ENCODE results near the gene FMN1.

FMN1 gene

DNA sequence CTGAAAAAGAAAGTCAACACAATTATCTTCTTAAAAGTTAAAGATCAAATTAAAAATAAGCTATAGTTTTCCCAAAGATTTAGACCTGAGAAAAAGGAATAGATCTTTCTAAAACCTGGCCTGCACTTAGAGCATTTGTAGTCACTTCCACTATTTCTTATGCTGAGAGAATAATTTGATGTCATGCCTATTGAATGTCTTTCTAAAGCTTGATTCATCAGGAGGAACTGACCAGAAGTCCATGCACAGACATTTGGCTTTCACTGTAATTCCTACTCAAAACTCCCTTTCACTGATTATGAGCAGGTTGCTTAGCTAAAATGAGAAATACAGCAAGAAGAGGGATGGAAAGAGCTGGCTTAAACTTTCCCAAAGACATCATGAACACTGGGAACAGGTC lies 472.4 kb downstream of the FMN1 start:
- H3K27me3 ChIP-seq (ENCODE audit: control insufficient read depth in 1 of 2, insufficient read depth in 2 of 2, low read length in 2 of 2): peaks cover 31 to 38% of the 10 kb centered on the region in 2 donors
- no peak overlapping the region for H3K4me3 ChIP-seq (ENCODE audit: low read depth in 1 of 2, low read length in 2 of 2)
- H3K27ac ChIP-seq (ENCODE audit: low read depth, low read length): no peak overlapping the region
- H3K9ac ChIP-seq (ENCODE audit: low read depth in 1 of 2, low read length in 2 of 2): no peak overlapping the region
- no peaks in the 10 kb centered on the region for H3K9me3 ChIP-seq (ENCODE audit: control insufficient read depth in 1 of 2, low read length in 2 of 2)
- no peaks in the 10 kb centered on the region for H3K36me3 ChIP-seq (ENCODE audit: control insufficient read depth in 1 of 2, insufficient read depth in 2 of 2, low read length in 2 of 2)
- H3K4me1 ChIP-seq (ENCODE audit: control insufficient read depth in 1 of 2, insufficient read depth in 2 of 2, low read length in 2 of 2): peaks cover 3 to 14% of the 10 kb centered on the region in 2 donors

DNA sequence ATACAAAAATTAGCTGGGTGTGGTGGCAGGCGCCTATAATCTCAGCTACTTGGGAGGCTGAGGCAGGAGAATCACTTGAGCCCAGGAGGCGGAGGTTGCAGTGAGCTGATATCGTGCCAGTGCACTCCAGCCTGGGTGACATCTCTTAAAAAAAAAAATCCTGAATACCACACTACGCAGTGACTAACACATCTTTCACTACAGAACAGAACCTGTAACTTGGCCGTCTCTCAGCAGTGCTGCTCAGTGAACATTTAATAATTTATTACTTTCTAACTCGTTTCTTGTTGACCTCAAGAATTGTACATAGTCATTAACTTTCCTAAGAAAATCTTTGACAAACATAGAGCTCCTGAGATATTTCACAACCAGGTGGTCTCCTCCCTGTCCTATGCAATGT lies 472.9 kb downstream of the FMN1 start:
- Histone ChIP-seq H3K9ac (ENCODE audit: low read depth in 1 of 2, low read length in 2 of 2) (no peak overlapping the region), H3K27ac (ENCODE audit: low read depth, low read length) (no peak overlapping the region), H3K4me3 (ENCODE audit: low read depth in 1 of 2, low read length in 2 of 2) (no peak overlapping the region), H3K9me3 (ENCODE audit: control insufficient read depth in 1 of 2, low read length in 2 of 2) (no peaks in the 10 kb centered on the region), H3K4me1 (ENCODE audit: control insufficient read depth in 1 of 2, insufficient read depth in 2 of 2, low read length in 2 of 2) (peaks cover 3 to 14% of the 10 kb centered on the region in 2 donors), H3K36me3 (ENCODE audit: control insufficient read depth in 1 of 2, insufficient read depth in 2 of 2, low read length in 2 of 2) (no peaks in the 10 kb centered on the region), H3K27me3 (ENCODE audit: control insufficient read depth in 1 of 2, insufficient read depth in 2 of 2, low read length in 2 of 2) (peaks cover 36 to 43% of the 10 kb centered on the region in 2 donors)

DNA sequence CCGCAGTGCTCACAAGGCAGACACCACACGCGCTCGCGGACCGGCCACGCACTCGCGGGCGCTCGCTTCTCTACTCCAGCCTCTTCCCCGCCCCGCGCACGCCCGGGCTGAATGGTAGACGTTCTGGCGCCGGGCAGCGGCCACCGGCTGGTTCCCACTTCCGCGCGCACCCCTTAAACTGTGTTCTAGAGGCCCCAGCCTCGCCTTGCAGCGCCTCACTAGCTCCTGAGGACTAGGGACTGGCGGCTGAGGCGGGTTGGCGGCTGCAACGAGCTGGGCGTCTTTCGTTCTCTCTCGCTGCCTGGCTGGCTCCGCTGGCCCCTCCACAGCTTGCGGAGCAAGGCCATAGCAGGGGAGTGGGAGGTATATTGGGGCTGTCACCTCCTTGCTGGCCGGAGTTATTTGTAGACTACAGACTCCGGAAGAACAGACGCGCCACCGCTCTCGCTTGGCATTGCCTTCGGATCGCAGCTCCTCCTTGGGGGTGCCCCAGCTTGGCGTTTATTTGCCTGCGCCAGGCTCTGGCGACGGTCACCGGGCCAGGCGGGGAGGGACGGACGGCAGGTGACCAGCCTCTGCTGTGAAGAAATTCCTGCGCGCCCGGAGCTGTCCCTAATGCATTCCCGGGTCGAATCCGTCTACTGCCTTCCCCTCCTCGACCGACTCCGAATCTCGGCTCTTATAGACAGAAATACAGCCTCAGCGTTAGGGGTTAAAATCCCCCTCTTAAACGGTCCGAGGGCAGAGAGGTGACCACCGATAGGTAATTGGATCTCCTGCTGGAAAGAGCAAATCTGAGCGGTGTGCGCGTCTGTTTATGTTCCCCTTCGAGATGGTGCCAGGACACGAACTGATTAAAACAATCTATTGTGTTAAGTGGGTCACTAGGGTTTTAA lies 475.4 kb downstream of the FMN1 start:
- Histone ChIP-seq H3K4me3 (ENCODE audit: low read depth in 1 of 2, low read length in 2 of 2) (peak overlapping the region; percentile 63), H3K4me1 (ENCODE audit: control insufficient read depth in 1 of 2, insufficient read depth in 2 of 2, low read length in 2 of 2) (peaks cover 3 to 14% of the 10 kb centered on the region in 2 donors), H3K36me3 (ENCODE audit: control insufficient read depth in 1 of 2, insufficient read depth in 2 of 2, low read length in 2 of 2) (no peaks in the 10 kb centered on the region), H3K27me3 (ENCODE audit: control insufficient read depth in 1 of 2, insufficient read depth in 2 of 2, low read length in 2 of 2) (peaks cover 60 to 62% of the 10 kb centered on the region in 2 donors), H3K9me3 (ENCODE audit: control insufficient read depth in 1 of 2, low read length in 2 of 2) (no peaks in the 10 kb centered on the region), H3K9ac (ENCODE audit: low read depth in 1 of 2, low read length in 2 of 2) (peak overlapping the region in 1 of 2 donors; percentile 26), H3K27ac (ENCODE audit: low read depth, low read length) (no peak overlapping the region)

DNA sequence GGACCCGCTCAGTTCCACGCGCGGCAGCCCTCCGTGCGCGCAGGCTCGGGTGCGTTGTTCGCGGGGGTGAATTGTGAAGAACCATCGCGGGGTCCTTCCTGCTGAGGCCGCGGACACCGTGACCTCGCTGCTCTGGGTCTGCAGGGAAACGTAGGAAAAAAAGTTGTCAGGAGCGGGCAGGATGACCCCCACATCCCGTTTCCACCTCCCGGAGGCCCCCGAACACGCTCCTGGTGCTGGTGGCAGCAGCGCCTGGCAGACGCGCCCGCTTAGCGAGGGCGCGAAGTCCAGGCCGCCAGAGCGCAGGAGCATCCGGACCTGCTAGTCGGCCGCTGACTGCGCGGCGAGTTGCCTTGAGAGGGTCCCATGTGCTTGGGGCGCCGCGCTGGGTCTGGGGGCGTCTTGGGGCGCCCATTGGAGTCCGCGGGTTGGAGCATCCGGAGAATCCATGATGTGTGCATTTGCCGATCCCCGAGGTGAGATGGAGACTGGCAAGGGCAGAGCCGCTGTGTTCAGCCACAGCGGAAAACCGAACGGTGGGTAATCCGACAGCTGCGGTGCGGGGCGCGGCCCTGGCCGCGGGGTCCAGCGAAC lies 476.2 kb downstream of the FMN1 start:
- Histone ChIP-seq H3K36me3 (ENCODE audit: control insufficient read depth in 1 of 2, insufficient read depth in 2 of 2, low read length in 2 of 2) (no peaks in the 10 kb centered on the region), H3K27ac (ENCODE audit: low read depth, low read length) (no peak overlapping the region), H3K27me3 (ENCODE audit: control insufficient read depth in 1 of 2, insufficient read depth in 2 of 2, low read length in 2 of 2) (peaks cover 66 to 68% of the 10 kb centered on the region in 2 donors), H3K9ac (ENCODE audit: low read depth in 1 of 2, low read length in 2 of 2) (peak overlapping the region in 1 of 2 donors; percentile 26), H3K4me3 (ENCODE audit: low read depth in 1 of 2, low read length in 2 of 2) (peak overlapping the region; percentile 63), H3K4me1 (ENCODE audit: control insufficient read depth in 1 of 2, insufficient read depth in 2 of 2, low read length in 2 of 2) (peaks cover 3 to 14% of the 10 kb centered on the region in 2 donors), H3K9me3 (ENCODE audit: control insufficient read depth in 1 of 2, low read length in 2 of 2) (no peaks in the 10 kb centered on the region)

DNA sequence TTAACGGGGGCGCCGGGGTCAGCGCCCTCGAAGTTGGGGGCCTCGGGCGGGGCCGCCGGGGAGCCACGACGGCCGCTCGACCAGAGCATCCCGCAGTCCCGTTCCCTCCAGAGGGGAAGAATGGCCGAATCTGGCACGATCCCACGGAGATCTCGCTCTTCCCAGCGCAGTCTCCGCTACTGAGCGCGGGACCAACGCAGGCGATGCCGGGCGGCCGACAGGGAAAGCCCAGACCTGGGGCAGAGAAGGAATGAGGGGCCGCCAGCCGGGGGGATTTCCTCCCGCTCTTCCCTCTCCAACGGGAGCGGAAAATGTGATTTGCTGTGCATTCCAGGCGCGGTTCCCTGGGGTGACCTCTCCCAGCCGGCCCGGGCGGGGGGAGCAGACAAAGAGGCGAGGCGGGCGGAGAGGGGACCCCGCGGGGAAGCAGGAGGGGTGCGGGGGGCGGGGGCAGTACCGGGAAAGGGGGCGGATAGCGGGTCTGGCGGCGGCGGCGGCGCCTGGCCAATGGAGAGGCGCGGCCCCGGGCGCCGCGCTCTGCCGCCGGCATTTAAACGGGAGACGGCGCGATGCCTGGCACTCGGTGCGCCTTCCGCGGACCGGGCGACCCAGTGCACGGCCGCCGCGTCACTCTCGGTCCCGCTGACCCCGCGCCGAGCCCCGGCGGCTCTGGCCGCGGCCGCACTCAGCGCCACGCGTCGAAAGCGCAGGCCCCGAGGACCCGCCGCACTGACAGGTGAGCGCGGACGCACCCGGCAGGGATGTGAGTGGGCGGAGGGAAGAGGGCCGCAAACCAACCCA lies 476.9 kb downstream of the FMN1 start, which contains the start of gene GREM1:
GREM1 (plus strand) TSS at position 579 of the 801 bp plus-strand sequence. CDS start 12,687 bp downstream, outside the sequence.
- H3K9me3 ChIP-seq (ENCODE audit: control insufficient read depth in 1 of 2, low read length in 2 of 2): no peaks in the 10 kb centered on the region
- H3K4me3 ChIP-seq (ENCODE audit: low read depth in 1 of 2, low read length in 2 of 2): peak within 1 kb of the TSS; percentile 63
- peaks cover 68 to 69% of the 10 kb centered on the region in 2 donors for H3K27me3 ChIP-seq (ENCODE audit: control insufficient read depth in 1 of 2, insufficient read depth in 2 of 2, low read length in 2 of 2)
- no peak within 1 kb of the TSS for H3K27ac ChIP-seq (ENCODE audit: low read depth, low read length)
- no peaks in the 10 kb centered on the region for H3K36me3 ChIP-seq (ENCODE audit: control insufficient read depth in 1 of 2, insufficient read depth in 2 of 2, low read length in 2 of 2)
- H3K4me1 ChIP-seq (ENCODE audit: control insufficient read depth in 1 of 2, insufficient read depth in 2 of 2, low read length in 2 of 2): peaks cover 3 to 14% of the 10 kb centered on the region in 2 donors
- H3K9ac ChIP-seq (ENCODE audit: low read depth in 1 of 2, low read length in 2 of 2): peak within 1 kb of the TSS in 1 of 2 donors; percentile 26

DNA sequence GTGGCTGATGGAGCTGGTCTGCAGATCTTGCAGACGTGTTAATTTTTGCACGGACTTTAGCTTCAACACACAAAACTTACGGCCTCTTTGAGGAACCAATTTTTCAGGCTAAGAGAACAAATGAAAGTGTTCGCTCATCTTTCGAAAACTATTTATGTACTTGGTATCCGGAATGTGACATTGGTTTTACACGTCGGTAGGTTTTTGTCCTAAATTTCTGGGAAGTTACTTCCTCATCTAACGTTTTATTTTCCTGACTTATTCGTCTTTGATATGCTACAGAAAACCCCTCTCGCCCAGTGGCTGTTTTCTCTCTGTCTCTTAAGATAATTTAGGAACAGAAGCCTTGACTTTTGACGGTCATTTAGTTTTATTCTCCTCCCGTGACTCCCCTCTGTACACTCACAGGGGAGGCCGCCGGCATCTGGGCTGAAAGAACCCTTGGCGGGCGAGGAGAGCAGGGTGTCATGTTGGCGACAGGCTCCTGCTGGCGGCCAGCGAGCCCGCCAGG lies 477.5 kb downstream of the FMN1 start:
- peaks cover 68 to 69% of the 10 kb centered on the region in 2 donors for H3K27me3 ChIP-seq (ENCODE audit: control insufficient read depth in 1 of 2, insufficient read depth in 2 of 2, low read length in 2 of 2)
- H3K9ac ChIP-seq (ENCODE audit: low read depth in 1 of 2, low read length in 2 of 2): no peak overlapping the region
- no peaks in the 10 kb centered on the region for H3K36me3 ChIP-seq (ENCODE audit: control insufficient read depth in 1 of 2, insufficient read depth in 2 of 2, low read length in 2 of 2)
- peak overlapping the region; percentile 11 to 40 for H3K4me3 ChIP-seq (ENCODE audit: low read depth in 1 of 2, low read length in 2 of 2)
- H3K4me1 ChIP-seq (ENCODE audit: control insufficient read depth in 1 of 2, insufficient read depth in 2 of 2, low read length in 2 of 2): peaks cover 3 to 14% of the 10 kb centered on the region in 2 donors
- H3K27ac ChIP-seq (ENCODE audit: low read depth, low read length): no peak overlapping the region
- H3K9me3 ChIP-seq (ENCODE audit: control insufficient read depth in 1 of 2, low read length in 2 of 2): no peaks in the 10 kb centered on the region

DNA sequence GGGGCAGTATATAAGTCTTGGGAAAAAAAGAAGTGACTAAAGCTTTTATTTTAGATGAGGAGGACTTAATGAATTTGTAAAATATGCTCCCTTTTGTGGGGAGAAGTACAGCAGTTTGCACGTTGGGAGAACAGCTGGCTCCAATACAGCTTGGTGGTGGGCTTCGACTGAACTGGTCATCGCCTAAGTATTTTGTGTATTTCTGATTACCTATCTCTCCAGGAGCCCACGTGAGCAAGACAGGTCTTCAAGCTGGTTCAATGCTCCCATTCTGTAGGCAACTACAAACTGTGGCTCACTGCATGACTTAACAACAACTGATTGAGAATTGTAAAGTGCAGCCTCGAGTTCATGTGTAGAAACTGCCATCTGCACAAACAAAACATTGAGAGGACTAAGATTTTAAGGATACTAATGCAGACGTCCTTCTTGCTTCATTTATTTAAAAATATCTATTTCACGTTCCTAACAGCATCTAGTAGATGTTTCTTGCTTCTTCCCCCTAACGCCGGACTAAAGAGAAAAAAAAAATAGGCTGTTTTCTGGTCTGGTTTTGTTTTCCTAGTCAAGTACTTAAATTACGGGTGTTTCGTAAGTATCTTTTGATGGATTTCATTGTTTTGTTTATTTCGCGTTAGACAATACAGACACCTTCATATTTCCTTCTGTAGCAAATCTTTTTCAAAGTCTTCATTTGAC lies 478.1 kb downstream of the FMN1 start:
- no peak overlapping the region for H3K27ac ChIP-seq (ENCODE audit: low read depth, low read length)
- H3K36me3 ChIP-seq (ENCODE audit: control insufficient read depth in 1 of 2, insufficient read depth in 2 of 2, low read length in 2 of 2): no peaks in the 10 kb centered on the region
- peaks cover 3 to 14% of the 10 kb centered on the region in 2 donors for H3K4me1 ChIP-seq (ENCODE audit: control insufficient read depth in 1 of 2, insufficient read depth in 2 of 2, low read length in 2 of 2)
- H3K27me3 ChIP-seq (ENCODE audit: control insufficient read depth in 1 of 2, insufficient read depth in 2 of 2, low read length in 2 of 2): peaks cover 66 to 69% of the 10 kb centered on the region in 2 donors
- H3K9ac ChIP-seq (ENCODE audit: low read depth in 1 of 2, low read length in 2 of 2): no peak overlapping the region
- no peak overlapping the region for H3K4me3 ChIP-seq (ENCODE audit: low read depth in 1 of 2, low read length in 2 of 2)
- H3K9me3 ChIP-seq (ENCODE audit: control insufficient read depth in 1 of 2, low read length in 2 of 2): no peaks in the 10 kb centered on the region

All from duodenal mucosa (tissue), 2 donors.